ENCODE results near the gene DYRK3. TPM values are rescaled to one million over a fixed set of nuclear protein-coding genes. Genes with fewer than 3 reads are reported as not detected.
A peak's percentile ranks its signal among the peaks of the same experiment; 100 is the strongest.

Gene DYRK3
- total and polyA plus RNA-seq, 2 of the 13 experiments (the other 11 are each of a cell fraction or from before 2014, with no cell fraction given): 0.48 to 2.8 TPM

GRCh38 chr1:206633708-206634121, 1.6 kb upstream of the DYRK3 start:
- H3K4me1 ChIP-seq (ENCODE audit: insufficient read depth, low read length): peaks cover 26% of the 10 kb centered on the region
- TF ChIP-seq HNRNPK (IDR thresholded peaks at IDR 0.05; ENCODE audit: low read depth, low read length, poor library complexity, severe bottlenecking) (no peak), RARG (CRISPR knock-in tag; IDR thresholded peaks at IDR 0.05; ENCODE audit: low read depth) (no peak), MTF2 (CRISPR knock-in tag; IDR thresholded peaks at IDR 0.05; ENCODE audit: borderline replicate concordance) (no peak), THAP9 (CRISPR knock-in tag; IDR thresholded peaks at IDR 0.05; ENCODE audit: borderline replicate concordance) (no peak), RXRB (CRISPR knock-in tag; IDR thresholded peaks at IDR 0.05; ENCODE audit: borderline replicate concordance) (no peak), ZNF251 (CRISPR knock-in tag; IDR thresholded peaks at IDR 0.05) (no peak), DR1 (CRISPR knock-in tag; IDR thresholded peaks at IDR 0.05) (no peak), MLXIP (CRISPR knock-in tag; IDR thresholded peaks at IDR 0.05; ENCODE audit: borderline replicate concordance) (no peak), HHEX (CRISPR knock-in tag; IDR thresholded peaks at IDR 0.05) (no peak), GLMP (CRISPR knock-in tag; IDR thresholded peaks at IDR 0.05; ENCODE audit: borderline replicate concordance) (no peak), ZNF296 (CRISPR knock-in tag; conservative IDR thresholded peaks at IDR 0.05) (no peak)
- H2AFZ ChIP-seq (ENCODE audit: low read length): no peak overlapping the region
- FAIRE-seq (no peak), ATAC-seq (no peak), DNase-seq (ENCODE audit: low spot score) (no peak)
- POLR2A ChIA-PET: no interaction called here
- no peaks in the 10 kb centered on the region for H4K20me1 ChIP-seq (ENCODE audit: insufficient read depth, low read length)
- no TSS peak for BruUV-seq (replicated peaks)
- WGBS (ENCODE audit: low lambda C conversion rate): 21% methylated on average over 9 of the region's 9 CpGs
- no peaks in the 10 kb centered on the region for H3K9me3 ChIP-seq (ENCODE audit: low read length)
- H3K27me3 ChIP-seq (ENCODE audit: control insufficient read depth in 1 of 2, insufficient read depth in 2 of 2, low read length in 2 of 2): peaks cover 0 to 16% of the 10 kb centered on the region in 2 experiments; a peak in 3 of 5 replicates
- in situ Hi-C loops (cut with HindIII; ENCODE audit: extremely low pct_ligation_motif_present, low pct_unique_long_range_greater_than_20kb) (loop anchor here (5.0 to 25.0 kb wide), 2 partner anchors 34 to 279 kb away; partner anchors contain the start of gene FCMR), intact Hi-C loops (cut with micrococcal nuclease; ENCODE audit: unreplicated experiment) (loop anchor here (1.0 to 5.0 kb wide), 5 partner anchors 21 to 349 kb away; partner anchors contain the start of gene EIF2D)
- CTCF ChIA-PET (ENCODE audit: low intra/inter-chr PET ratio, low total read pairs): interaction anchor here (0.9 to 3.2 kb wide), 4 partner anchors 25 to 279 kb away, joined by 3 to 33 read pairs (median 4); no protein-coding TSS in a partner anchor
- H3K4me2 ChIP-seq (ENCODE audit: low read depth, low read length): peak overlapping the region; percentile 39
- H3K27ac ChIP-seq (ENCODE audit: extremely low read length, insufficient read depth, low read length): no peak overlapping the region
- no peaks in the 10 kb centered on the region for H3K36me3 ChIP-seq (replicated peaks in 1 of 2; ENCODE audit: control insufficient read depth in 1 of 2, insufficient read depth in 2 of 2, low read length in 2 of 2)
- H3K9ac ChIP-seq (ENCODE audit: insufficient read depth, low read depth, low read length): no peak overlapping the region
- H3K79me2 ChIP-seq (ENCODE audit: insufficient read depth, low read length): no peaks in the 10 kb centered on the region
- H3K4me3 ChIP-seq (replicated peaks in 1 of 3; ENCODE audit: insufficient read depth in 1 of 3, low read depth in 2 of 3, low read length in 3 of 3): no peak overlapping the region; a peak in 1 of 6 replicates
